ENCODE results near the gene RICTOR. TPM values are rescaled to one million over a fixed set of nuclear protein-coding genes. Genes with fewer than 3 reads are reported as not detected.
"Not testable (repeated sequence)": the region's sequence is repeated elsewhere in the genome, so short reads cannot be mapped to it uniquely, and the experiment has no call there.

RICTOR gene
- polyA plus RNA-seq, 1 experiment = 6.3 TPM

DNA sequence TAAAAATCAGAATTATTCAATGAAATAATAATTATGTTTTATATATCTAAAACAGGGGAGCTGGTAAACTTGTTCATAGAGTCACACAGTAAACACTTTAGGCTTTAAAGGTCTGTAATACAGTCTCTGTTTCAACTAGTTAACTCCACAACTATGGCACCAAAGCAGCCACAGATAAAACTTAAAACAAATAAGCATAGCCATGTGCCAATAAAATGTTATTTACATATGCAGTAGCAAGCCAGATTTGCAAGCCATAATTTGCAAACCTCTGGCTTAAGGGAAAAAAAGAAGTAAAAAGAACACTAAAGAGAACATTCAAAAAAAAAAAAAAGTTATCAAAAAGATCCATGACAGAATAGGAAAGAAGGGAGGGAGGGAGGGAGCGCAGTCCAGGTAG is 24.9 kb downstream of the RICTOR start:
- H3K36me3 ChIP-seq (ENCODE audit: control insufficient read depth, insufficient read depth, low read length) = no peaks in the 10 kb centered on the region
- CTCF ChIA-PET = interaction anchor here (1.0 kb wide), 1 partner anchor 31 kb away, joined by 5 read pairs; no protein-coding TSS in a partner anchor
- TF ChIP-seq, protein P1, sequence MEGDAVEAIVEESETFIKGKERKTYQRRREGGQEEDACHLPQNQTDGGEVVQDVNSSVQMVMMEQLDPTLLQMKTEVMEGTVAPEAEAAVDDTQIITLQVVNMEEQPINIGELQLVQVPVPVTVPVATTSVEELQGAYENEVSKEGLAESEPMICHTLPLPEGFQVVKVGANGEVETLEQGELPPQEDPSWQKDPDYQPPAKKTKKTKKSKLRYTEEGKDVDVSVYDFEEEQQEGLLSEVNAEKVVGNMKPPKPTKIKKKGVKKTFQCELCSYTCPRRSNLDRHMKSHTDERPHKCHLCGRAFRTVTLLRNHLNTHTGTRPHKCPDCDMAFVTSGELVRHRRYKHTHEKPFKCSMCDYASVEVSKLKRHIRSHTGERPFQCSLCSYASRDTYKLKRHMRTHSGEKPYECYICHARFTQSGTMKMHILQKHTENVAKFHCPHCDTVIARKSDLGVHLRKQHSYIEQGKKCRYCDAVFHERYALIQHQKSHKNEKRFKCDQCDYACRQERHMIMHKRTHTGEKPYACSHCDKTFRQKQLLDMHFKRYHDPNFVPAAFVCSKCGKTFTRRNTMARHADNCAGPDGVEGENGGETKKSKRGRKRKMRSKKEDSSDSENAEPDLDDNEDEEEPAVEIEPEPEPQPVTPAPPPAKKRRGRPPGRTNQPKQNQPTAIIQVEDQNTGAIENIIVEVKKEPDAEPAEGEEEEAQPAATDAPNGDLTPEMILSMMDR (IDR thresholded peaks at IDR 0.05; ENCODE audit: insufficient read depth, low read depth, low read length) = no peak
- no peaks in the 10 kb centered on the region for H3K27me3 ChIP-seq (ENCODE audit: control insufficient read depth, insufficient read depth, low read length)
- no peak for DNase-seq (ENCODE audit: low read depth)
- H3K4me3 ChIP-seq (ENCODE audit: low read depth, low read length) = no peak overlapping the region
- POLR2A ChIA-PET = no interaction called here

DNA sequence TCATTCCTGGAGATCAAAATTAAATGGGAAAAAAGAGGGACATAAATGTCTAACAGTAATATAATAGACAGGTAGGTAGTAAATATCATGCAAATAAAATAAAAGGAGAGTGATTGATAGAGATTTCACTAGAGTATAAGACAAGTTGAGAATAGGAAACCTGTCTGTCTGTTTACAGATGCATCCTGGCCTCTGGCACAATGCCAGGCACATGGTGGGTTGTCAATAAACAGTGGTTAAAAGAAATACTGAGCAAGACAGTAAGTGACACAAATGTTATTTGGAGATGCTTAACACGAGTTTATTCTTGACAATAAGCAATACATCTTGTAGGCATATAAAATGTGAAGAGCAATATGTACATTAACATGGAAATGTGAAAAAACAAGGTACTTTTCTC is 33.3 kb downstream of the RICTOR start:
- DNase-seq (ENCODE audit: low read depth) = no peak

DNA sequence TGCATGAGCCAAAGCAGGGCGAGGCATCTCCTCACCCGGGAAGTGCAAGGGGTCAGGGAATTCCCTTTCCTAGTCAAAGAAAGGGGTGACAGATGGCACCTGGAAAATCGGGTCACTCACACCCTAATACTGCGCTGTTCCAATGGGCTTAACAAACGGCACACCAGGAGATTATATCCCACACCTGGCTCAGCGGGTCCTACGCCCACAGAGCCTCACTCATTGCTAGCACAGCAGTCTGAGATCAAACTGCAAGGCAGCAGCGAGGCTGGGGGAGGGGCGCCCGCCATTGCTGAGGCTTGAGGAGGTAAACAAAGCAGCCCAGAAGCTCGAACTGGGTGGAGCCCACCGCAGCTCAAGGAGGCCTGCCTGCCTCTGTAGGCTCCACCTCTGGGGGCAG is 39.7 kb downstream of the RICTOR start:
- CTCF ChIA-PET; POLR2A ChIA-PET; H3K27me3 ChIP-seq (ENCODE audit: control insufficient read depth, insufficient read depth, low read length): not testable (repeated sequence)

More for the DNA sequence above, 33.3 kb downstream of the RICTOR start:
- ChIA-PET CTCF (no interaction called here), POLR2A (no interaction called here)
- TF ChIP-seq, protein P1 (IDR thresholded peaks at IDR 0.05; ENCODE audit: insufficient read depth, low read depth, low read length) = no peak
- Histone ChIP-seq H3K27me3 (ENCODE audit: control insufficient read depth, insufficient read depth, low read length) (no peaks in the 10 kb centered on the region), H3K4me3 (ENCODE audit: low read depth, low read length) (no peak overlapping the region), H3K36me3 (ENCODE audit: control insufficient read depth, insufficient read depth, low read length) (no peaks in the 10 kb centered on the region)

DNA sequence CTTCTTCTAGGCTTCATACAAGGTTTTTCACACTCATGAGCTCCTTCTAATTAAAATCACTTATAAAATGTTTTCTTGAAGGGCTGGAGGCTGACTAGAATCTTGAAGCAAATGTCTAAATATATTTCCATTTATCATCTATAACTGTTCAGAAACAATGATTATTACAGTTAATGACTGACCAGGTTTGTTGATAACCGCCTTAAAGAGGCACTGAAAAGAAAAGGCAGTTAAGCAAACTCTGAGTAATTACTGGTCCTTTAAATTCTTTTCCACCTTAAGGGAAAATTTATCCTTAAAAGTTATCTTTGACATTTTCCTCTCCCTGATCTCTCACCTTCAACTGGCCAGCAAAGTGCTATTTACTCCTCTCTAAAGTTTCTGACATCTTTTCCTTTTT is 43.2 kb downstream of the RICTOR start:
- Histone ChIP-seq H3K27me3 (ENCODE audit: control insufficient read depth, insufficient read depth, low read length) (no peaks in the 10 kb centered on the region), H3K36me3 (ENCODE audit: control insufficient read depth, insufficient read depth, low read length) (no peaks in the 10 kb centered on the region), H3K4me3 (ENCODE audit: low read depth, low read length) (no peak overlapping the region)
- TF ChIP-seq, protein P1 (IDR thresholded peaks at IDR 0.05; ENCODE audit: insufficient read depth, low read depth, low read length) = no peak
- DNase-seq (ENCODE audit: low read depth) = no peak
- CTCF ChIA-PET = no interaction called here
- POLR2A ChIA-PET = no interaction called here

More for the DNA sequence above, 39.7 kb downstream of the RICTOR start:
- not testable (repeated sequence) for H3K4me3 ChIP-seq (ENCODE audit: low read depth, low read length); H3K36me3 ChIP-seq (ENCODE audit: control insufficient read depth, insufficient read depth, low read length); DNase-seq (ENCODE audit: low read depth)

DNA sequence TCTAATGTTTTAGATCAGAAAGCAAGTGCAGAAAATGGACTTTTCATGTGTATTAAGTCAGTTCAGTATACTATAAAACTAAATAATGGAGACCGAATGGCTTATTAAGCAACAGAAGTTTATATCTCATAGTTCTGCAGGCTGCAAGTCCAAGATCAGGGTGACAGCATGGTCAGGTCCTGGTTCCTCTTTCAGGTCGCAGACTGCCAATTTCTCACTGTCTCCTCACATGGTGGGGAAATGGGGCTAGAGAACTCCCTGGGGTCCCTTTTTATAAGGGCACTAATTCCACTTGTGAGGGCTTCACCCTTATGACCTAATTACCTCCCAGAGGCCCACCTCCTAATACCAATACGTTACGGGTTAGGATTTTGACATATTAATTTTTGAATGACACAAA is 48.7 kb downstream of the RICTOR start:
- POLR2A ChIA-PET = no interaction called here
- CTCF ChIA-PET = no interaction called here
- TF ChIP-seq, protein P1 (IDR thresholded peaks at IDR 0.05; ENCODE audit: insufficient read depth, low read depth, low read length) = no peak
- no peak for DNase-seq (ENCODE audit: low read depth)
- Histone ChIP-seq H3K27me3 (ENCODE audit: control insufficient read depth, insufficient read depth, low read length) (no peaks in the 10 kb centered on the region), H3K36me3 (ENCODE audit: control insufficient read depth, insufficient read depth, low read length) (no peaks in the 10 kb centered on the region), H3K4me3 (ENCODE audit: low read depth, low read length) (no peak overlapping the region)

DNA sequence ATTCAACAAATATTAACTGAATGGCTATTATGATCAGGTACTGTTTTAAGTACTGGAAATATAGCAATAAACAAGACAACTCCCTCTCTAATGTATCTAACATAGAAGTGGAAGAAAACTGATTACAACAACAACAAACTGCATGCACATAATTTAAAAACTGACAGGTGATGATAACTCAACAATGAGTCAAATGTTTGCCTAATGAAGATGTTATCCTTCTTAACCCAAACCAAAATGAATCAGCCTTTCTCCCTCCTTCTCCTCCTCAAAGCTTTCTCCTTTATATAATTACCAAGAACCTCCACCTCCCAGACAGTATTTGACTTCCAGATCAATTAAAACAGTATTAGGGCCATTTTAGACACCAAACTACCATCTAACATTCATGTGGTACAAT is 49.3 kb downstream of the RICTOR start:
- ChIA-PET CTCF (no interaction called here), POLR2A (no interaction called here)
- Histone ChIP-seq H3K27me3 (ENCODE audit: control insufficient read depth, insufficient read depth, low read length) (no peaks in the 10 kb centered on the region), H3K4me3 (ENCODE audit: low read depth, low read length) (no peak overlapping the region), H3K36me3 (ENCODE audit: control insufficient read depth, insufficient read depth, low read length) (no peaks in the 10 kb centered on the region)
- DNase-seq (ENCODE audit: low read depth) = no peak
- TF ChIP-seq, protein P1 (IDR thresholded peaks at IDR 0.05; ENCODE audit: insufficient read depth, low read depth, low read length) = no peak

All from BJ (cell line).